HG03108 (cell line): ENCODE measurements around the gene IVD.

ENCODE experiments used
- ATAC-seq: cut with Tn5 transposase; IDR thresholded peaks from one replicate; pipeline ENCODE4 v1.9.1; 2021; ENCODE audit warnings: moderate library complexity; ENCODE audit not compliant: unreplicated experiment

Gene IVD

GRCh38 chr15:40405501-40406381 is at the start of gene IVD:
IVD (plus strand) TSS chr15:40405795; CDS start chr15:40405828, 33 bp downstream.
- ATAC-seq = peak; percentile 84

- no peak for ATAC-seq
Observed at GRCh38 chr15:40355976-40356585, 49.5 kb upstream of the IVD start.

- ATAC-seq = no peak
Observed at GRCh38 chr15:40357246-40357645, 48.3 kb upstream of the IVD start.

DNA sequence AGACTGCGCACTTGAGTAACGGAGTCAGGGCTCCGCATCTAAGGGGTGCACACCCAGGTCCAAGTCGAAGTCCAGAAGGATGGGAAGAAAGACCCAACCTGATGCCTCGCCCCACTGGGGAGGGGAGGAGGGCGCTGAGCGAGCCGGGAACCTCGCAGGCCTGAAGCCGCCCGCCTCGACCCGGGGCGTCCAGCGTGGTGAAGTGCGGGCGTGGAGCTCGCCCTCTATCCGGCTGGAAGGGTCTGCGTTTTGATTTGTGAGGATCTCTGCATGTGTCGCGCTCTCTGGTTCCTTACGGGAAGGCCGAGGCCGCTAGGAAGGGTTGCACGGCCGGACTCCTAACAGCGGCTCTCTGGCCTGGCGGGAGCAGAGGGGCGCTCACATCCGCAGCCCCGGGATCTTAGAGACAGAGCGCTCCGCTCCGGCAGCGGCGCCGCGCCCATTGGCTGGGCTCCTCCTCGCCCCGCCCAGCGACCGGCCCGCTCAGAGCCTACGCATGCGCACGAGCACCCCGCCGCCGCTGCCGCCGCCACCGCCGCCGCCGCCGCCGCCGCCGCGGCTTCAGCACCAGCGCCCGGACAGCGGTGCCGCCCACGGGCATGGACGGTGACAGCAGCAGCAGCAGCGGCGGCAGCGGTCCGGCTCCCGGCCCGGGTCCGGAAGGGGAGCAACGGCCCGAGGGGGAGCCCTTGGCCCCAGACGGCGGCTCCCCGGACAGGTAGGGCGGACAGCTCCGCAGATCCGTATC is 47.7 kb upstream of the IVD start, which contains the start of gene DISP2:
DISP2 (plus strand) TSS at position 497 of the 748 bp plus-strand sequence; CDS start at position 600, 103 bp downstream.
- ATAC-seq = peak; percentile 88

GRCh38 chr15:40358471-40359353 is 46.9 kb upstream of the IVD start:
- peak; percentile 17 for ATAC-seq

DNA sequence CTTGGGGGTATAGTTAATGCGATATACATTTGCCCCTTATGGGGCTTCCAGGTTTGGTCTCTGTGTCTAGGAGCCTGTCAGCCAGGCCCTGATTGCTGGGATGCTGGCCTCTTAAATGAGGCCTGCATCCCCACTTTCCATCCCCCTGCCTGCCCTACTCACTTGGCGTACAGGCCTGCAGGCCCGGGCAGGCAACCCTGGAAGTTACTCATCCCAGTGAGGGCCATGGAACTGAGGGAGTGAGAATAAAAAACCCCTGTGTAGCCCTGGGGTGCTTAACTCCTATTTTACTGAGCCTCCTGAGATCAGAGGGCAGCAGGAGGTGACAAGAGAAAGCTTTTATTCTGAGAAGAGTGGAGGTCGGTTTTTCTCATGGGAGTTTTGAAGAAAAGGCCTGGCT is 45.6 kb upstream of the IVD start:
- ATAC-seq = no peak

- ATAC-seq = no peak
Observed at GRCh38 chr15:40361640-40362039, 44.0 kb upstream of the IVD start.

DNA sequence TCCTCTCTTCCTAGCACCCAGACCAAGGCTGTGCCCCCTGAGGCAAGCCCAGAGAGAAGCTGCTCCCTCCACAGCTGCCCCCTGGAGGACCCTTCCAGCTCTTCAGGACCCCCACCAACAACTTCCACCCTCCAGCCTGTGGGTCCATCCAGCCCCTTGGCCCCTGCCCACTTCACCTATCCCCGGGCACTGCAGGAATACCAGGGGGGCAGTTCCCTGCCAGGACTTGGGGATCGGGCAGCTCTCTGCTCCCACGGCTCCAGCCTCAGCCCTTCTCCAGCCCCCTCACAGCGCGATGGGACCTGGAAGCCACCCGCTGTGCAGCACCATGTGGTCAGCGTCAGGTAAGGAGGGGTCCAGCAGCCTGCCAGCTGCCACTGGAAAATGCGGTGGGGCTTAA is 42.0 kb upstream of the IVD start:
- ATAC-seq = no peak

GRCh38 chr15:40364251-40364650 is 41.3 kb upstream of the IVD start:
- ATAC-seq = no peak

DNA sequence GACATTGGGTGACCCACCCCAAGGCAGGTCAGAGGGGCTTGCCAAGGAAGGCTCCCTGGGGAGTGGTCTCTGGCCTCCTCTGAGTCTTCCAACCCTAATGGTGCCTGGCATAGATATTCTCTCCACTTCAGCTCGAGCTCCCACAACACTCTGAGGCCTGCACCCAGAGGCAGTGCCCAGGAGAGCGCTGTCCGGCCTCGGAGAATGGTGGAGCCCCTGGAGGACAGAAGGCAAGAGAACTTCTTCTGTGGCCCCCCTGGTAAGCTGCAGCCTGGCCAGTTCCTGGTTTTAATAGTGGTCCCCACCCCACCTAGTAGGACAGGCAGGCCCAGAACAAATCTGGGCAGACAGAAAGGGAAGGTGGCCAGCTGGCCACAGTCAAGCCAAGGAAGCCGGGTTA is 40.6 kb upstream of the IVD start:
- no peak for ATAC-seq

GRCh38 chr15:40365624-40366456 is 39.8 kb upstream of the IVD start:
- ATAC-seq = no peak

GRCh38 chr15:40366457-40367370 is 38.9 kb upstream of the IVD start:
- ATAC-seq = no peak

GRCh38 chr15:40367371-40367685 is 38.3 kb upstream of the IVD start:
- no peak for ATAC-seq

DNA sequence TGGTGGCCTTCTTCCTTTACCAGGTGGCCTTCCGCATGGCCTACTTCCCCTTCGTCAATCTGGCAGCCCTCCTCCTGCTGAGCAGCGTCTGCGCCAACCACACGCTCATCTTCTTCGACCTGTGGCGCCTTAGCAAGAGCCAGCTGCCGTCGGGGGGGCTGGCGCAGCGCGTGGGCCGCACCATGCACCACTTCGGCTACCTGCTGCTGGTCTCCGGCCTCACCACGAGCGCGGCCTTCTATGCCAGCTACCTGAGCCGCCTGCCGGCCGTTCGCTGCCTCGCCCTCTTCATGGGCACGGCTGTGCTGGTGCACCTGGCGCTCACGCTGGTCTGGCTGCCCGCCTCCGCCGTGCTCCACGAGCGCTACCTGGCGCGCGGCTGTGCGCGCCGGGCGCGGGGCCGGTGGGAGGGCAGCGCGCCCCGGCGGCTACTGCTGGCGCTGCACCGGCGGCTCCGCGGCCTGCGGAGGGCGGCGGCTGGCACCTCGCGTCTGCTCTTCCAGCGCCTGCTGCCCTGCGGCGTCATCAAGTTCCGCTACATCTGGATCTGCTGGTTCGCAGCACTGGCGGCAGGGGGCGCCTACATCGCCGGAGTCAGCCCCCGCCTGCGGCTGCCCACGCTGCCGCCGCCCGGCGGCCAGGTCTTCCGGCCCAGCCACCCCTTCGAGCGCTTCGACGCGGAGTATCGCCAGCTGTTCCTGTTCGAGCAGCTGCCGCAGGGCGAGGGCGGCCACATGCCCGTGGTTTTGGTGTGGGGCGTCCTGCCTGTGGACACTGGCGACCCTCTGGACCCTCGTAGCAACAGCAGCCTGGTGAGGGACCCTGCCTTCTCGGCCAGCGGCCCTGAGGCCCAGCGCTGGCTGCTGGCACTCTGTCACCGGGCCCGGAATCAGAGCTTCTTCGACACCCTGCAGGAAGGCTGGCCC is 37.6 kb upstream of the IVD start:
- peak; percentile 79 for ATAC-seq

DNA sequence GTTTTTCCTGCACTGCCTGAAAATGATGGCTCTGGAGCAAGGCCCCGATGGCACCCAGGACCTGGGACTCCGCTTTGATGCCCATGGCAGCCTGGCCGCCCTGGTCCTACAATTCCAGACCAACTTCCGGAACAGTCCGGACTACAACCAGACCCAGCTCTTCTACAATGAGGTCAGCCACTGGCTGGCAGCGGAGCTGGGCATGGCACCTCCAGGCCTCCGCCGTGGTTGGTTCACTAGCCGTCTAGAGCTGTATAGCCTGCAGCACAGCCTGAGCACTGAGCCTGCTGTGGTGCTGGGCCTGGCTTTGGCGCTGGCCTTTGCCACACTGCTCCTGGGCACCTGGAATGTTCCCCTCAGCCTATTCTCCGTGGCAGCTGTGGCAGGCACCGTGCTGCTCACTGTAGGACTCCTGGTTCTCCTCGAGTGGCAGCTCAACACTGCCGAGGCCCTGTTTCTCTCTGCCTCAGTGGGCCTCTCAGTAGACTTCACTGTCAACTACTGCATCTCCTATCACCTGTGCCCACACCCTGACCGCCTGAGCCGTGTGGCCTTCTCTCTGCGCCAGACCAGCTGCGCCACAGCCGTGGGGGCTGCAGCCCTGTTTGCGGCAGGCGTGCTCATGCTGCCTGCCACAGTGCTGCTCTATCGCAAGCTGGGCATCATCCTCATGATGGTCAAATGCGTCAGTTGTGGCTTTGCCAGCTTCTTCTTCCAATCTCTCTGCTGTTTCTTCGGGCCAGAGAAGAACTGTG is 36.7 kb upstream of the IVD start:
- no peak for ATAC-seq

DNA sequence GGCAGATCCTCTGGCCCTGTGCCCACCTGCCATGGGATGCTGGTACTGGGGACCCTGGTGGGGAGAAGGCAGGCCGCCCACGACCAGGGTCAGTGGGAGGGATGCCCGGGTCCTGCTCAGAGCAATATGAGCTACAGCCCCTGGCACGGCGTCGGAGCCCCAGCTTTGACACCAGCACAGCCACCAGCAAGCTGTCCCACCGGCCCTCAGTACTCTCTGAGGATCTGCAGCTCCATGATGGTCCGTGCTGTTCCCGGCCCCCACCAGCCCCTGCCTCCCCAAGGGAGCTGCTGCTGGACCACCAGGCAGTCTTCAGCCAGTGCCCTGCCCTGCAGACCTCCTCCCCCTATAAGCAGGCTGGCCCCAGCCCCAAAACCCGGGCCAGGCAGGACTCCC is 36.1 kb upstream of the IVD start:
- ATAC-seq = no peak

- ATAC-seq = no peak
Observed at GRCh38 chr15:40369971-40370370, 35.6 kb upstream of the IVD start.
